RCC 7860 (cell line): Measurements from ENCODE around the gene COPZ2.
A peak's percentile ranks its signal among the peaks of the same experiment; 100 is the strongest.

Experiments used
- DNase-seq: peaks from one replicate; pipeline ENCODE4 v3.0.0-alpha.2; 2015; ENCODE audit warnings: low spot score
- FAIRE-seq: peaks from 2 replicates; lab custom pipeline; 2012; peaks lifted over from hg19 to GRCh38; lab: Jason Lieb, UNC

The COPZ2 gene

DNA sequence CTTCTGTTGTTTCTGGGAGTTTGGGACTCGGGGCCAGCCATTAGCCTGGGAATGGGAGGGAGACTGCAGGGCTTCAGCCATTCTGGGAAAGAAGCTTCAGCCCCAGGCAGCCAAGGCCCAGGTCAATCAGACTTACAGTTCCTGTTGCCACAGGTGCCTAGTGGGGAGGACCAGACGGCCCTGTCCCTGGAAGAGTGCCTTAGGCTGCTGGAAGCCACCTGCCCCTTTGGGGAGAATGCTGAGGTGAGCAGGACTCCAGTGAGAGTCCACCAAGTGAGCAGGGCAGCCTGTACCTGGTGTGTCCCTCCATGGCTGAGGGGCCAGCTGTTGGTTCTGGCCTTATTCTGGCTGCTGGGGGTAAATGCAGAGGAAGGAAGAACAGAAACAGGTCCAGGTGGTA, 19.3 kb upstream of the COPZ2 start:
- no peak for FAIRE-seq
- no peak for DNase-seq

GRCh38 chr17:48056246-48056745, 18.7 kb upstream of the COPZ2 start:
- FAIRE-seq (no peak), DNase-seq (no peak)

GRCh38 chr17:48055531-48056245, 18.1 kb upstream of the COPZ2 start:
- FAIRE-seq = no peak
- DNase-seq = peak; percentile 36

GRCh38 chr17:48054238-48055185, 16.9 kb upstream of the COPZ2 start:
- DNase-seq = no peak

DNA sequence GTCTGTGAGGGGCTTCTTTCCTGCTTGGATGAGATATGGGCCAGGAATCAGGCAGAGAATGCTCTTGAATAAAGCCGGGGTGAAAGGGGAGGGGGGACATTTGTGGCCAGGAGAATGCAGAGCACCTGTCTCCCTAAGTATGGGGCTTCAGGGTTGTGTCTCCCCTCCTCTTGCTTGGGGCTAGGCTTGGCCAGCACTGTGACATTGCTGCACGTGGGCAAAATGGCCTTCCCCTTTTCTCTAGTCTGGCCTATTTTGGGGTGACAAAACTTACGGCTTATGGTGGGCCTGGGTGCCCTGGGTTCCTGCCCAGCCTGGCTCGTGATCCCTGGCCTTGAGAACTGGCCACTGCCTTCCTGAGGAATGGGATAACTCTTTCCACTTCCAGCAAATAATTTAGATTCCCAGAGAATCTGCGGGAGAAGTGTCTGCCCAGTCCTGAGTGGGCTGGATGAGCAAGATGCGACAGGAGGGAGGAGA, 16.2 kb upstream of the COPZ2 start:
- FAIRE-seq = no peak
- no peak for DNase-seq

More at GRCh38 chr17:48054238-48055185, 16.9 kb upstream of the COPZ2 start:
- no peak for FAIRE-seq

GRCh38 chr17:48052956-48053757, 15.6 kb upstream of the COPZ2 start:
- FAIRE-seq (no peak), DNase-seq (peak; percentile 30)

DNA sequence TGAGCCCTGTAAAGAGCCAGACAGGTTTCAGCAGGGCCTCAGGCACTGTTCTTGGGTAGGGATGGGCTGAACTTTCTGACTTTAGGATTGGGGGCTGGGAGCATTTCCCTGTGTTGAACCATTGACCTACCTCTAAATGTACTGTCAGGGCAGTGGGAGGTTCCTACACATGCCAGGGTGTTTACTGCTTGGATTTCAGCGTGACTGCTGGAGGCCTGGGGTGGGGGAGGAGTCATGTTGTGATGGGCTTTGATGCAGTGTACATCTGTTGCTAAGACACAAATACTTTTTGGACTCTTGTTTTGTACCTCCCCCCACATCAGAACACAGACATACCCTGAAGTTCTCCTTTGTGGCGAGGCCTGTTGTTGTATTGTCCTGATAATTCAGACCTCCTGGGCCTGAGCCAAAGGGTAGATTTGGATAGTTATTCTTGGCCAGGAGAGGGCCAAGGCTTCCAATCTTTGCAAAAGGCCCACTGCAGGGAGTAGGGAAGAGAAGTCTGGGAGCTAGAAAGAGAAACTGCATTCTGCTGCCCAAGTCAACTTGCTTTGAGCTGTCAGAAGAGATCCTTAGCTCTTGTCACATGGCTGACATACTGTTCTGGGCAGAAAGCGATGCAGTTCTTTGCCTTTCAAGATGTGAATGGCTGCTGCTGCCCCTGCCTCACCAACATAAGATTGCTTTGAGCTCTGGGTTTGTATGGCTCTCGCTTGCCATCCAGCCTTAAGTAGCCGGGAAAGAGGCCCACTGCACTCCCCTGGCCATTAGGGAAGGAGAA, 14.3 kb upstream of the COPZ2 start:
- no peak for FAIRE-seq
- DNase-seq = no peak

- FAIRE-seq (no peak), DNase-seq (no peak)
These were observed 13.7 kb upstream of the COPZ2 start for GRCh38 chr17:48051283-48051682.

- no peak for FAIRE-seq
- peak; percentile 85 for DNase-seq
These were observed 11.0 kb upstream of the COPZ2 start for GRCh38 chr17:48048384-48049126.

DNA sequence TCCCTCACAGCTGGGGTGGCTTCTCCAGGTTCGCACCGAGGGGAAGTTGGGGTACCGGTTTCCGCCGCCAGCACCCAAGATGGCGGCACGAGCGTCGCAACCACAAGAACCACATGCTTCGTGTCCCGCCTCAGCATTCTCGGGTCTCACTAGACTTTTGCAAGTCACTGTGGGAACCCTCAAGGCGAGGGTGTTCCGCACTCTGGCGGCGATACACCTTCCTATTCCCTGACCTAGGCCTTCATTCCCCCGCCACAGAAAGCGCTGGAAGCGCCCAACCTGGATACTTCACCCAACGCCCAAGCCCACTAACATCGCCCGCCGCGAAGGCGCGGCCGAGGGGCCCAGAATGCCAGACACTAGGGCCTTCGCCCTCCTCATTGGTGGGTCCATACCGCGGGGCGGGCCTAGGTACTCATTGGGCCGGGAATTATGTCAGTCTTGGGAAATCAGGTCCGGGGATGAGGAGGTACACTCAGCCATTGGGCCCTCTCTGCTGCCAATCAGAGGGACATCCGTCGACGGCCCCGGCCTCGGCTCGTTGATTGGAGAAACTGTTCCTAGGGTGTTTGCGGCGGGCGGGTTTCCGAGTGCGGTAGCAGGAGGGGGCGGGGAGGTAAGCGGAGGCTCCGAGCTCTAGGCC, 10.3 kb upstream of the COPZ2 start, which contains the start of gene NFE2L1:
NFE2L1 (plus strand) TSS at position 619 of the 643 bp plus-strand sequence. CDS start 2,760 bp downstream, outside the sequence.
- FAIRE-seq = peak; percentile 84
- DNase-seq = peak; percentile 99

DNA sequence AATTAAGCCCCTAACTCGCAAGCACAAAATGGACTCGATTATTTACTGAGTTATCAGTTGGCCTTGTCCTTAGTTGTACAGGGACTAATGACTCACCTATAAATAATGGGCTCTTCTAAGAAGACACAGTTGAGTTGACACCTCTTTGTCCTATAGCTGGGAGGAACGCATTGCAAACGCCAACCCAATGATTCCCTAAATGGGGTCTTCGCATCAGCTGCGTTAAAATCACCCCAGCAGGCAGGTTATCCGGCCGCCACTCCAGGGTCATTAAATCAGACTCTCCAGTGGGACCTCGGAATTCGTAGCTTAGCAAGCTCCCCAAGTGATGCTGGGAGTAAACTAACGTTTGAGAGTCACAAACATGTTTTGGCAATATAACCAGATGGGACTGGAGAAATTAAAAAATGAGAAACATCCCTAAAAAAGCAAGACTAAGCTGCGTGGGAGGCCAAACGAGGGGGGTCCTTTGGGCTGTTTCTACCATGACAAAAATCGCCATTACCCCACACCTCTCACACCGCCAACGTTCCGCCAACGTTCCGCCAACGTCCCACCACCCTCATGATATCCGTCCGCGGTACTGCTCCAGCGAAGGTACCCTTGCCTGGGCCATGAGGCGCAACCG, 9.6 kb upstream of the COPZ2 start:
- no peak for FAIRE-seq
- no peak for DNase-seq

DNA sequence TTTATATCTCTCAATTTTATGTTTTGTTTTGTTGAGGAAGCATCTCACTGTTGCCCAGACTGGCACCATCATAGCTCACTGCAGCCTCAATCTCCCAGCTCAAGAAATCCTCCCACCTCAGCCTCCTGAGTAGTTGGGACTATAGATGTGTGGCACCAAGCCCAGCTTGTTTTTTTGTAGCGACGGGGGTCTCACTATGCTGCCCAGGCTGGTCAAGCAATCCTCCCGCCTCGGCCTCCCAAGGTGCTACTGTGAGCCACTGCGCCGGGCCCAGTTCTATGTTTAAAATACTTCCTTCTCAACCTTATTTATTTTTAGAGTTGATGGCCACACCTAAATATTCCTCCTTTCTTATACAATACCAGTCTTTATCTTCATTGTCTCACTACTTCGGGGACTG, 8.7 kb upstream of the COPZ2 start:
- no peak for FAIRE-seq

DNA sequence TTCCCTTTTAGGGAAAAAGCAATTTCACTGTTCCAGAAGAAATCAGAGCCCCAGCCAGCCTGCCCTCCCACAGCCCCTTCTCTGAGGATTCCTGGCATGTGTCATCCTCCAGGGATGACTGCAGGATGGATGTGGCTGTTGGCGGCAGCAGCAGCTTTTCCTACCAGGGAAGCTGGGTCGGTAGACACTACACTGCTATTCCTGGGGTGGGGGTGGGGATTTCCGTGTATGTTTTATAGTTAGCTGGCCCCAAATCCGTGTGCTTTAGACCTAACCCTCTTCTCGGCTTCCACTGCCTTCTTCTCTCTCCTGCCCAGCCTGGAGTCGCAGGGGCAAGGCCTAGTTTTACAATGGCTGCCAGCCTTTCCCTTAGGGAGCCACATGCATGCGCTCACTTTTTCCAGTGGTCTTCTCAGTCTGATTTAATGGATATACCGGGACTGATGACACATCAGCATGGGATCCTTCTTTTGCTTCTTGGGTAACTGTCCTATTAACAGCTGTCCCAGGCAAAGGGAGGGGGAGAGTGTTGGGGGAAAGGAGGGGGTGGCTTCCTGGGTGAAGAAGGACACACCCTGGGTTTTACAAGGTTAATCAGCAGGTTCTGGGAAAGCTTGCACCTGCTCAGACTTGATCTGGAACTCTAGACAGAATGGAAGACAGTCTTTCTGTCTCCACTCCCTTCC, 7.9 kb upstream of the COPZ2 start:
- FAIRE-seq (no peak), DNase-seq (no peak)

More for the DNA sequence above, 8.7 kb upstream of the COPZ2 start:
- no peak for DNase-seq

DNA sequence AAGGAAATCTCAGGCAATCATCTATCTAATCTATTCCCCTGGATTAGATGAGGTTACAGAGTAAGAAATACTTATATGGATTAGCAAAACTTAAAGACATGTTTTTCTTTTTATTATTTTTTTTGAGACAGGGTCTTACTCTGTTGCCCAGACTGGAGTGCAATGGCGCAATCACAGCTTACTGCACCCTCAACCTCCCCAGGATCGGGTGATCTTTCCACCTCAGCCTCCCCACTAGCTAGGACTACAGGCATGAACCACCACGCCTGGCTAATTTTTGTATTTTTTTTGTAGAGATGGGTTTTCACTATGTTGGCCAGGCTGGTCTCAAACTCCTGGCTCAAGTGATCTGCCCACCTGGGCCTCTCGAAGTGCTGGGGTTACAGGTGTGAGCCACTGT, 7.3 kb upstream of the COPZ2 start:
- no peak for FAIRE-seq
- no peak for DNase-seq

DNA sequence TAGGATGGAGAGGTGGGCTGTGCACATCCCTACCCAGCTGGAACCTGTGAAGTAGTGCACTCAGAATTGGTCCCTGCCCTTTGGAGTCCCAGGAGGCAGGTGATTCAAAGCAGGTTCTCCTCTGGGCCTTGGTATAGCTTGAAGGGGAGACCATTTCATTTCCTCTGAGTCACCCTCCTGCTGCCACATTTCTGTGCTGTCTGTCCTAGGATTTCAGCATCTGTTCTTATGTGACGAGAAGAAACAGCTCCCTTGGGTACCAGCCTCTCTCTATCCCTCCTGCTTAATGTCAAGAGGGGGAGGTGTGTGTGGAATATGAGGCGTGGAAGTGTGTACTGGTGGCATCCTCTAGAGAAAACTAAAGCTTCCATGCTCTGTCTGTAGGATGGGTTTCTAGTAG, 5.6 kb upstream of the COPZ2 start:
- FAIRE-seq (no peak), DNase-seq (no peak)

- no peak for FAIRE-seq
- no peak for DNase-seq
These were observed 1.1 kb upstream of the COPZ2 start for GRCh38 chr17:48038687-48039086.

- FAIRE-seq = no peak
- DNase-seq = no peak
These were observed 284 bp upstream of the COPZ2 start for GRCh38 chr17:48037838-48038323.

GRCh38 chr17:48036693-48037035, 933 bp downstream of the COPZ2 start:
- FAIRE-seq (no peak), DNase-seq (no peak)
